Measurements from ENCODE around the gene SLC22A12. TPM values are rescaled to one million over a fixed set of nuclear protein-coding genes. Genes with fewer than 3 reads are reported as not detected.

SLC22A12 gene
- not detected for polyA plus RNA-seq (2013, experiment 1 of 2)
- not detected for polyA plus RNA-seq (2013, experiment 2 of 2)

DNA sequence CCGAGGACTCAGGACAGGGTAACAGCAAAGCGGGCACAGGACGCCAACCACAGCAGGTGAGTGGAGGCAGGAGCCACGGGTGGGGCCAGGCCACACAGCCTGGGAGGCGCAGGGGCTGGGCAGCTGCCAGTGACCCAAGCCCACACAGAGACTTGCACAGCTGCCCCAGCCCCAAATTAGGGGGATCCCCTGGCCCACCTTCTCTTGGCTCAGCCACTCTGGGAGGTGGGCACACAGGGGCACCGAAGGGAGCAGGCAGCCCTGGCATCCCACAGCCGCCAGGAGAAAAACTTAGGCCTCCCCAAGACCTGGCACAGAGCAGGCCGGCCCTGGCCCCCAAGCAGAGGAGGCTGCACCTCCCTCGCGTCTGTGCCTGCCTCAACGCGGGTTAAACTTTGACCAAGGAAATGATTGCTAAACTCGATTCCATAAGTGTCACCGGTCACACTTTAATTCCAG lies at the start of gene SLC22A12:
TSS of gene SLC22A12 (plus strand) at position 458 of the 459 bp plus-strand sequence. CDS start 337 bp downstream, outside the sequence.
- Histone ChIP-seq H3K79me1 (ENCODE audit: low read length) (no peaks in the 10 kb centered on the region), H3K4ac (ENCODE audit: low read depth, low read length) (no peak within 1 kb of the TSS), H2BK120ac (ENCODE audit: low read depth, low read length) (no peak within 1 kb of the TSS), H3K27me3 (ENCODE audit: insufficient read depth, low read length, poor library complexity) (no peaks in the 10 kb centered on the region), H2BK5ac (ENCODE audit: low read length) (no peak within 1 kb of the TSS), H3K18ac (ENCODE audit: low read length) (no peak within 1 kb of the TSS), H3K4me1 (ENCODE audit: control insufficient read depth, low read depth, low read length) (no peaks in the 10 kb centered on the region), H3K36me3 (ENCODE audit: control insufficient read depth, insufficient read depth, low read length) (no peaks in the 10 kb centered on the region), H3K4me3 (ENCODE audit: low read length) (no peak within 1 kb of the TSS), H3K56ac (ENCODE audit: low read length) (no peak within 1 kb of the TSS), H2AK5ac (ENCODE audit: low read length) (no peak within 1 kb of the TSS), H3K4me2 (ENCODE audit: low read length) (no peak within 1 kb of the TSS), H3K79me2 (ENCODE audit: control insufficient read depth, insufficient read depth, low read length) (no peaks in the 10 kb centered on the region), H4K5ac (ENCODE audit: low read length) (no peak within 1 kb of the TSS), H2BK15ac (replicated peaks; ENCODE audit: low read depth) (no peak within 1 kb of the TSS), H3K27ac (ENCODE audit: low read depth, low read length) (no peak within 1 kb of the TSS), H3K23ac (ENCODE audit: low read length) (no peak within 1 kb of the TSS), H3K9ac (ENCODE audit: low read length) (no peak within 1 kb of the TSS), H4K8ac (ENCODE audit: low read depth, low read length) (no peak within 1 kb of the TSS)
- no CpG with 5 or more reads among the region's 14 CpGs for WGBS (ENCODE audit: extremely low coverage, insufficient coverage, low lambda C conversion rate)
- no peak for DNase-seq

DNA sequence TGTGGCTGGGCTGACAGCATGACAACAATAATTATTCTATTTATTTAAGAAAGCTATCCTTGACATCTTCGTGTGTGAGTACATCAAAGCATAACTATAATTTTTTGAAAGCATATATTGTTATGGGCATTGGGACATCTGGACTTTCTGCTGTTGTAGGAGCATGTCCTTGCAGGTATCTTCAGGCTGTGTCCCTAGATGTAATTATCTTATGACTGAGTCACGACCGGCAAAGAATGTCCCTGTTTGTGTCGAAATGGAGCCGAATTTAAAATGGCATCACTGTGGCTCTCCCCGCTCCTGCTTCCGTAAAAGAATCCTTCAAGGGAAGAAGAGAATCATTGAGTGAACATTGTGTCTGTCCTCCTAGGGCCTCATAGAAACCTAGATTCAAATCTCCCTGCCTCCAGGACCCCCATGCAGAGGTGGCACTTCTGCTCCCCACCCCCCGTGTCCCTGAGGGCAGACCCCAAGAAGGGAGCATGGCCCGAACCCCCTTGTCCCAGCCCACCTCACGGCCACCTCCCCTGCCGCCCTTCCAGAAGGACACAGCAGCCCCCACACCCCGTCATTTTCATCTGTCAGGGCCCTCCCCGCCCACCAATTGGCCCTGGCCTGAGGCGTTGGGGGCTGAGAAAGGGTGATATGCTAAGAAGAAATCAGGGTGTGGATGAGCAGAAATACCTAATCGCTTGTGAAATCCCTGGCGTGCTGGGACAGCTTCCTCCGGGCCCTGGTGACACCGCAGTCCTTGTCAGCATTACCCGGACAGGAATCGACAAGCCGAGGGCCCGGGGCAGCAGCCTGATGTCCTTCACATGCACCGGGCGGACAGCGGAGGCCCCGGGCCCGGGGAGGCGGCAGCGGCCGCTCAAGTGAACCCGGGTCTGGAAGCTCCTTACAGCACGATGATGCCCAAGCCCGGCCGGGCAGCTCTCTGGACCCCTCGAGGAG lies 48.6 kb upstream of the SLC22A12 start:
- WGBS (ENCODE audit: extremely low coverage, insufficient coverage, low lambda C conversion rate): no CpG with 5 or more reads among the region's 35 CpGs
- H3K4me1 ChIP-seq (ENCODE audit: control insufficient read depth, low read depth, low read length): no peaks in the 10 kb centered on the region
- no peak overlapping the region for H2BK5ac ChIP-seq (ENCODE audit: low read length)

DNA sequence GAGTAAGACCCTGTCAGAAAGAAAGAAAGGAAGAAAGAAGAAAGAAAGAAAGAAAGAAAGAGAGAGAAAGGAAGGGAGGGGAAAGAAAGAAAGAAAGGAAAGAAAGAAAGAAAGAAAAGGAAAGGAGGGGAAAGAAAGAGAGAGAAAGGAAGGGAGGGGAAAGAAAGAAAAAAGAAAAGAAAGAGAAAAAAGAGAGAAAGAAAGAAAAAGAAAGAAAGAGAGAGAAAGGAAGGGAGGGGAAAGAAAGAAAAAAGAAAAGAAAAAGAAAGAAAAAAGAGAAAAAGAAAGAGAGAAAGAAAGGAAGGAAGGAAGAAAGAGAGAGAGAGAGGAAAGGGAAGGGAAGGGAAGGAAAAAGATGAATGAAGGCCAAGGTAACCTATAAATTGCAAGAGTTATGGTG lies 47.2 kb upstream of the SLC22A12 start:
- H3K4me2 ChIP-seq (ENCODE audit: low read length): no peak overlapping the region
- H3K56ac ChIP-seq (ENCODE audit: low read length): no peak overlapping the region
- H2BK15ac ChIP-seq (replicated peaks; ENCODE audit: low read depth): no peak overlapping the region
- no peak overlapping the region for H4K5ac ChIP-seq (ENCODE audit: low read length)
- no peak overlapping the region for H4K8ac ChIP-seq (ENCODE audit: low read depth, low read length)
- no peak overlapping the region for H2BK5ac ChIP-seq (ENCODE audit: low read length)
- H3K9ac ChIP-seq (ENCODE audit: low read length): no peak overlapping the region
- H3K36me3 ChIP-seq (ENCODE audit: control insufficient read depth, insufficient read depth, low read length): no peaks in the 10 kb centered on the region
- no peak overlapping the region for H3K18ac ChIP-seq (ENCODE audit: low read length)
- H3K79me1 ChIP-seq (ENCODE audit: low read length): no peaks in the 10 kb centered on the region
- H3K4ac ChIP-seq (ENCODE audit: low read depth, low read length): no peak overlapping the region
- no peaks in the 10 kb centered on the region for H3K27me3 ChIP-seq (ENCODE audit: insufficient read depth, low read length, poor library complexity)
- H3K79me2 ChIP-seq (ENCODE audit: control insufficient read depth, insufficient read depth, low read length): no peaks in the 10 kb centered on the region
- no peak for DNase-seq
- H2BK120ac ChIP-seq (ENCODE audit: low read depth, low read length): no peak overlapping the region
- H3K27ac ChIP-seq (ENCODE audit: low read depth, low read length): no peak overlapping the region
- no peak overlapping the region for H3K4me3 ChIP-seq (ENCODE audit: low read length)
- no peaks in the 10 kb centered on the region for H3K4me1 ChIP-seq (ENCODE audit: control insufficient read depth, low read depth, low read length)
- H2AK5ac ChIP-seq (ENCODE audit: low read length): no peak overlapping the region
- H3K23ac ChIP-seq (ENCODE audit: low read length): no peak overlapping the region

More for the DNA sequence above, 48.6 kb upstream of the SLC22A12 start:
- no peaks in the 10 kb centered on the region for H3K36me3 ChIP-seq (ENCODE audit: control insufficient read depth, insufficient read depth, low read length)
- no peak overlapping the region for H2BK120ac ChIP-seq (ENCODE audit: low read depth, low read length)
- H3K27ac ChIP-seq (ENCODE audit: low read depth, low read length): no peak overlapping the region
- H3K23ac ChIP-seq (ENCODE audit: low read length): no peak overlapping the region
- no peak overlapping the region for H3K4me2 ChIP-seq (ENCODE audit: low read length)
- no peak overlapping the region for H3K18ac ChIP-seq (ENCODE audit: low read length)
- no peak overlapping the region for H2AK5ac ChIP-seq (ENCODE audit: low read length)
- no peak overlapping the region for H3K56ac ChIP-seq (ENCODE audit: low read length)
- no peaks in the 10 kb centered on the region for H3K27me3 ChIP-seq (ENCODE audit: insufficient read depth, low read length, poor library complexity)
- no peak overlapping the region for H2BK15ac ChIP-seq (replicated peaks; ENCODE audit: low read depth)
- no peaks in the 10 kb centered on the region for H3K79me1 ChIP-seq (ENCODE audit: low read length)
- H3K4me3 ChIP-seq (ENCODE audit: low read length): no peak overlapping the region
- H4K5ac ChIP-seq (ENCODE audit: low read length): no peak overlapping the region
- no peak for DNase-seq
- no peak overlapping the region for H4K8ac ChIP-seq (ENCODE audit: low read depth, low read length)
- no peaks in the 10 kb centered on the region for H3K79me2 ChIP-seq (ENCODE audit: control insufficient read depth, insufficient read depth, low read length)
- H3K4ac ChIP-seq (ENCODE audit: low read depth, low read length): no peak overlapping the region
- H3K9ac ChIP-seq (ENCODE audit: low read length): no peak overlapping the region

DNA sequence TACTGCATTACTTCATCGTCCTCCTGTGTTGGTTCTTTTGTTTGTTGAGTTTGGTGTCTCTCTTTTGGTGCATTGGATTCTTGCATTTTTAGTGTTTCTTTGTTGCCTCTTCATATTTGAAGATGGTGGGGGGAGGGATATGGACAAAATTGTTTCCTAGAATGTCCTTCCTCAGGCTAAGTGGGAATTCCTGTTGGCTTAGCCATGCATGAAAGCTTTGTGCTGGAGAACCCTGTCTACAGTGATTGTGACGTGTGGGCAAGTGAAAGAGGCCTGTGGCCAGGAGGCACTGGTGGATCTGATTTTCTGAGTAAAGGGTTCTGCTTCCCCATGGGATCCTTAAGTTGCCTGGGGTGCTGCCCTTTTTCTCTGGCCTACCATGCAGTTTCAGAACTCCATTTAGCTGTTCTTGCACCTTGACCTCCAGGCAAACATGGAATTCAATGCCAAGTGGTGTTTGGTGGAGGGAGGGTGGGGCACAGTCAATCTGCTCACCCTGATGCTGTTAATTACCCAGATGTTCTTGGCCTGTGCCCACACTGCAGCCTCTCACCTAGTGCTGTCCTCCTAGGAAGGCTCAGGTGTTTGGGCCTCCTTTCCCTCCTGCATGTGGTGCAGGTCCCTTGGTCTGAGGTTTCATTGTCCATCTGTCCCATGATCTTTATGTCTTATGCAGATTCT lies 46.3 kb upstream of the SLC22A12 start:
- Histone ChIP-seq H4K8ac (ENCODE audit: low read depth, low read length) (no peak overlapping the region), H3K18ac (ENCODE audit: low read length) (no peak overlapping the region), H2BK15ac (replicated peaks; ENCODE audit: low read depth) (no peak overlapping the region), H3K27me3 (ENCODE audit: insufficient read depth, low read length, poor library complexity) (no peaks in the 10 kb centered on the region), H2BK120ac (ENCODE audit: low read depth, low read length) (no peak overlapping the region), H3K56ac (ENCODE audit: low read length) (no peak overlapping the region), H2AK5ac (ENCODE audit: low read length) (no peak overlapping the region), H3K79me2 (ENCODE audit: control insufficient read depth, insufficient read depth, low read length) (no peaks in the 10 kb centered on the region), H3K4me2 (ENCODE audit: low read length) (no peak overlapping the region), H3K4ac (ENCODE audit: low read depth, low read length) (no peak overlapping the region), H3K23ac (ENCODE audit: low read length) (no peak overlapping the region), H3K79me1 (ENCODE audit: low read length) (no peaks in the 10 kb centered on the region), H2BK5ac (ENCODE audit: low read length) (no peak overlapping the region), H3K4me3 (ENCODE audit: low read length) (no peak overlapping the region), H3K4me1 (ENCODE audit: control insufficient read depth, low read depth, low read length) (no peaks in the 10 kb centered on the region), H4K5ac (ENCODE audit: low read length) (no peak overlapping the region), H3K27ac (ENCODE audit: low read depth, low read length) (no peak overlapping the region), H3K36me3 (ENCODE audit: control insufficient read depth, insufficient read depth, low read length) (no peaks in the 10 kb centered on the region), H3K9ac (ENCODE audit: low read length) (no peak overlapping the region)
- WGBS (ENCODE audit: extremely low coverage, insufficient coverage, low lambda C conversion rate): no CpG with 5 or more reads among the region's 2 CpGs
- no peak for DNase-seq

DNA sequence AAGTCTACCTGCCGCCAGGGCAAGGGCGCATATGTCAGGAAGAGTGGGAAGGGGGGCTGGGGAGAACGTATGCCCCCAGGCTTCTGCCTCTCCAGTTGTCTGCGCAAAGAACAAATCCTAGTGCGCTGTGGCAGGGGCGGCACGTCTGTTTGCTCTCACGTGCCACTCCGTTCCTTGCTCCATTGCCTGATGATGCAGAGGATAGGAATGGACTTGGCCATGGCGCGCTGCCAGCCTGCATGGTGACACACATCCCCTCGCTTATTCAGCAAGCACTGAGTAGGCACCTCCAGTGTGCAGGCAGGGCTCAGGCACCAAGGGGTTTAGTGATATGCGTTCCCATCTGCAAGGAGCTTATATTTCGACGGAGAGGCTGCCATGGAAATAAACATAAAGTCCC lies 45.4 kb upstream of the SLC22A12 start:
- no peaks in the 10 kb centered on the region for H3K36me3 ChIP-seq (ENCODE audit: control insufficient read depth, insufficient read depth, low read length)
- no peak overlapping the region for H3K4me3 ChIP-seq (ENCODE audit: low read length)
- no peaks in the 10 kb centered on the region for H3K79me1 ChIP-seq (ENCODE audit: low read length)
- no peak overlapping the region for H3K4me2 ChIP-seq (ENCODE audit: low read length)
- WGBS (ENCODE audit: extremely low coverage, insufficient coverage, low lambda C conversion rate): no CpG with 5 or more reads among the region's 15 CpGs
- DNase-seq: no peak
- no peaks in the 10 kb centered on the region for H3K4me1 ChIP-seq (ENCODE audit: control insufficient read depth, low read depth, low read length)
- H3K9ac ChIP-seq (ENCODE audit: low read length): no peak overlapping the region
- H3K18ac ChIP-seq (ENCODE audit: low read length): no peak overlapping the region
- no peaks in the 10 kb centered on the region for H3K27me3 ChIP-seq (ENCODE audit: insufficient read depth, low read length, poor library complexity)
- H3K23ac ChIP-seq (ENCODE audit: low read length): no peak overlapping the region
- H4K5ac ChIP-seq (ENCODE audit: low read length): no peak overlapping the region
- H3K79me2 ChIP-seq (ENCODE audit: control insufficient read depth, insufficient read depth, low read length): no peaks in the 10 kb centered on the region
- H2BK120ac ChIP-seq (ENCODE audit: low read depth, low read length): no peak overlapping the region
- H2AK5ac ChIP-seq (ENCODE audit: low read length): no peak overlapping the region
- H2BK5ac ChIP-seq (ENCODE audit: low read length): no peak overlapping the region
- H3K27ac ChIP-seq (ENCODE audit: low read depth, low read length): no peak overlapping the region
- H4K8ac ChIP-seq (ENCODE audit: low read depth, low read length): no peak overlapping the region
- H3K4ac ChIP-seq (ENCODE audit: low read depth, low read length): no peak overlapping the region
- no peak overlapping the region for H3K56ac ChIP-seq (ENCODE audit: low read length)
- H2BK15ac ChIP-seq (replicated peaks; ENCODE audit: low read depth): no peak overlapping the region

All from mesendoderm (in vitro differentiated cells).